Activated gamma-delta T cell treated with anti-CD3 and anti-CD28 coated beads, Interleukin-2, amount 50 U/mL, for 16 hours (primary cell): ENCODE measurements around the gene PHEX.

Experiments
- DNase-seq: peaks from one replicate; pipeline ENCODE4 v3.0.0-alpha.2; 2020; ENCODE audit warnings: low read depth

PHEX gene

DNA sequence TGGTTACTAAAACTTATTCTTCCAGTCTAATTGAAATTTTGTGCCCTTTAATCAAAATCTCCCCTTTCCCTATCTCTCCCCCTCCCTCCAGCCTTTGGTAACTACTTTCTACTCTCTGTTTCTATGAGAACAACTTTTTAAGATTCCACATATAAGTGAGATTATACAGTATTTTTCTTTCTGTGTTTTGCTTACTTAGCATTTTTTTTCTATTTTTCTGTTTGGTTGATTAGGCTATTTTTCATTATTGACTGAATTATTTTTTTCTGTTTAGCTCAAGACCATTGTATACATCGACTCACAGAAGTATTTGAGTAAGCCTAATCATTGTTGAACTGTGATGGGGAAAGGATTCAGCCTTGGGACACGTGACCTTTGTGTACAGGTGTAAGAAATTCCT lies 116.4 kb downstream of the PHEX start:
- DNase-seq, result no peak

DNA sequence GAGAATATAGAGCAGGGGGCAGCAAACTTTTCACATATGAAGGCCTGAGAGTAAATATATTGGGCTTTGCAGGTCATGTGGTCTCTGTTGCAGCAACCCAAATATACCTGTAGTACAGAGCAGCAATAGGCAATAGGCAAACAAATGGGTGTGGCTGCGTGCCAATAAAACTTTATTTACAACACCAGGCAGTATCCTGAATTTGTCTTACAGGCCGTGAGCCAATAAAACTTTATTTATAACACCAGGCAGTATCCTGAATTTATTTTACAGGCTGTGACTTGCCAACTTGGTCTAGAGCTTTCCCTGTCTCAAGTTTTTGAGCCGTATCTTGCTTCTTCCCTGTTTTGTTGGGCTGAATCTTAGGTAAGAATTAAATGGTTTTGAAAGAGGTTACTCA lies 118.2 kb downstream of the PHEX start:
- DNase-seq, result no peak

DNA sequence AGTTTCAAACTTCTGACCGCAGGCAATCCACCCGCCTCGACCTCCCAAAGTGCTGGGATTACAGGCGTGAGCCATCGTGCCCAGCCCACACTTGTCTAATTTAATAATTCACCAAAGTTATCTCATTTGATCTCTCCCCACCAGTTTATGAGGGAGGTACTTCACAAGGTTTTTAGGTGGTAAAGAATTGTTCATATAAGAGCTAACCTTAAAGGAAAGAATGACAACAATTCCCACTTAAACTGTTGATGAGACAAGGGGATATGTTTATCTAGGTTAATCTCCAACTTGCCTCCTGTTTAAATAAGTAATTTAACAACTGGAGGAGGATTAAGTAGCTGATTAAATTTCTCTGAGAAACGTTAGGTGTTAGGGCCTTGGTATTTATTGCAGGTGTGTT lies 123.0 kb downstream of the PHEX start:
- no peak for DNase-seq

DNA sequence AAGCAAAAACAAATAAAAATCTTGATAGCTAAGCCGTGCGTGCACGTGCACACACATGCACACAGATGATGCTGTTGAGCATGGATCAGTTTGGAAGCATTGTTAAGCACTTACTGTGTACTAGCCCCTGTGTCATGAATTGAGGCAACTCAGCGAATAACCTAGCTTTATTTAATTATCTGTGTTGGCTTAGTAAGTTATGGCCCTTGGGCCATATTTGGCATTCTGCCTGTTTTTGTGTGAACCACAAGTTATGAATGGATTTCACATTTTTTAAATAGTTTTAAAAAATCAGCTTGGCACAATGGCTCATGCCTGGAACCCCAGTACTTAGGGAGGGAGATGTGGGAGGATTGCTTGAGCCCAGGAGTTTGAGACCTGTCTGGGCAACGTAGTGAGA lies 126.9 kb downstream of the PHEX start:
- DNase-seq, result no peak

DNA sequence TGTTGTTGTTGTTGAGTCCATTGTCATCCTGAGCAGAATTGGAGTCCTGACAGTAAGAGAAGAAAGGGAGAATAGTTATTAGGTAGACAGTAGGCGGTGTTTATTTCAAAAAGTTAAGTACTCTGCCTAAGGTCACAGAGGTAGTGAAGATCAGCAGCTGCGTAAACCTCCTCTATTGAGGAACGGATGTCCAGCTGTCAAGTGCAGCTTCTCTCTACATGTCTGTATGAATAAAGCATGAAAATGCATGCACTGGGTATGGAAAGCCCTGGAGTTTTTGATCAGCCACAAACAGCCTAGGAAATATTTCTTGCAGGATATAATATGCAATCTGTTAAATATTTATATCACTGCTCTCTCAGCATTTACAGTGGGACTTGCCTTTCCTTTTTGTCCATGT lies 131.2 kb downstream of the PHEX start:
- DNase-seq, result no peak

DNA sequence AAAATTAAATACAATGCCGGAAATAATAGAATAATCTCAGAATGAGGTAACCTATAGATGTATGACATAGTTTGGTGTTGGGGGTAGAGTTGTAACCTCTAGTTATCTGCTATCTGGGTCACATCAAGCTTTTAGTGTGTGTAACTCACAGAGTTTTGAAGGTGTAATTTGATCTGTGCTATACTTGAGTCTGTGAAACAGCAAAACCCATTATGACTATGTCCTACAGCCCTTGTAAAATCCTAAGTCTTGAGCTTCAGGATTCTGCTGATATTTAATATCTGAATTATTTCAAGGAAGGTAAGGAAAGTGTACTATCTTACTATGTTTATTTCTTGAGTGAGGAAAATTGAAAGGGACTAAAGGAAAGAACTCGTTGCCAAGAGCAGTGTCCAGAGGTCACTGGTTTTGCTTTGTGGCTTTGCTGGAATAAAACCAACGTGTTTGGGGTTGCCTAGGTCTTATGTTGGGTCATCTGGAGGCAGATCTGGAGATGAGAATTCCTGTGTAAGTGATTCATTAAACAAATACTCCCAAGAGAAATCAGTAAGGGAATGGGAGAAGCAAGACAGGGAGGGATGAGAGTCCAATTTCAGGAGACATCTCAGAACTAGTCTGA lies 132.8 kb downstream of the PHEX start:
- DNase-seq, result no peak

DNA sequence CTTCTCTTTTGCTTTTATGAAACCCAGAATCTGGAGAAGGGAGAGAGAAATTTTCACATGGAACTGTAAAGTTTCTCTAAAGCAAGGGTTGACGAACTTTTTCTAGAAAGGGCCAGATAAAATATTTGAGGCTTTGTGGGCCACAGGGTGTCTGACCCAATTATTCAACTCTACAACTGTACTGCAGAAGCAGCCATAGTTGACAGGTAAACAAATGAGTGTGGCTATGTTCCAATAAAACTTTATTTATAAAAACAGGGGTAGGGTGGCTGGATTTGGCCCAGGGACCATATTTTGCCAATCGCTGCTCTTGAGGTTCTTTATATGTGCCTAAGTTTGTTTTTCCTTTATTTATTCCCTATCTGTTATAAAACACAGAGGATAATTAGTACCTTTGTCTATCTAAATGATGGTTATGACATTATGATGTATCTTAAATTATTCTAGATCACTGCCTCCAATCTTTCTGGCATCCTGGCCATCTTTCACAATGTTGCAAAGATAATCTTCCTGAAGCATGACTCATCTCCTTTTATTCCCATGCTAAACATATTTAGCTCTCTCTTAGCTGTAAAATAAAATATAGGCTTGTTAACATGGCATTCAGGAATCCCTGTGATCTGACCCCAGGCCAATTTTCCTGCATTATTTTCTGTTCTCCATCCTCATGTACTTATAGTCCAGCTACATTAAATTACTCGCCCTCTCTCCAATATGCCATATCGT lies 133.8 kb downstream of the PHEX start:
- no peak for DNase-seq

DNA sequence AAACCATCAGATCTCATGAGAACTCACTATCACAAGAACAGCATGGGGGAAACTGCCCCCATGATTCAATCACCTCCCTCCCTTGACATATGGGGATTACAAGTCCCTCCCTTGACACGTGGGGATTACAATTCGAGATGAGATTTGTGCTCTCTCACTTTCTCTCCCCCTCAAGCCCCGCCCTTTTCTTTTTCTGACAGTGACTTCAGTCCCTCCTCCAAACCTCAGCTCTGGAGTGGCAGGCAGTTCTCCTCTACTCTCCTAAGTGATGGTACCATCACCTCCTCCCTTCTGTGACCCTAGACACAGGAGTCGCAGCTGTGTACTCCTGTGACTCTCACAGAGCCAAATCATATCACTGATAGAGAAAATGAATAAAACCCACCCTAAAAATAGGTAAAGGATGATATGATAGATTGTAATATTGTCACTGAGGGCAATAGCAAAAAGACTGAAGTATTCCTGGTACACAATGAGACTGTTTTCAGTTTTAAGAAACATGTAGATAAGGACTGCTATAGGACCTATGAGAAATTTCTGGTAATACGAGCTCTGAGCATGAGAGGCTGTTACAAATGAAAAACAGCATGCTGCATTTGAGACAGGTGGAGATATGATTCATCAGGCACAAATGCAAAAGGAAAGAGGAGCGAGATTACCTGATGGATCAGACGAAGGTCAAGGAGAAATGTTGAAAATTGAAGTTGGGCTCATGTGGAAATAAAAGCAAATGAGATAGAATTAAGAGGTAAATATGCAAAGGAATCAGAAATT lies 139.3 kb downstream of the PHEX start:
- DNase-seq, result no peak

DNA sequence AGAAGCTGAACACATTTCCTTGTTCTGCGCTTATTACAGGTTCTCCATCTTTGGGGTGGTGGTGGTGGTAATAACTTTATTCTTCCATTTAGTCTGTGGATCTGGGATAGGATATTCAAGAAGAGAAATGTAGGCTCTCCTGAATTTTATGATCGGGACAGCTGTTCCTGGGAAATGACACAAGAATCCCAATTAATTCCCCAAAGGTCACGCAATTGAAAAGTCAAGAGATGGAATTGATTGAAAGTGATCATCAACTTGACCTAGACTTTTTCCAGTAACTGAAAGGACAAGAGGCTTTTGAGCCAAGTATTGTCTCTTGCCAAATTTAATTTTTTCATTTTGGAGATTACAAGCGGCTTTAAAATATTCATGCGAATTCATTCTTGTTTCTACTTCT lies 141.8 kb downstream of the PHEX start:
- no peak for DNase-seq

DNA sequence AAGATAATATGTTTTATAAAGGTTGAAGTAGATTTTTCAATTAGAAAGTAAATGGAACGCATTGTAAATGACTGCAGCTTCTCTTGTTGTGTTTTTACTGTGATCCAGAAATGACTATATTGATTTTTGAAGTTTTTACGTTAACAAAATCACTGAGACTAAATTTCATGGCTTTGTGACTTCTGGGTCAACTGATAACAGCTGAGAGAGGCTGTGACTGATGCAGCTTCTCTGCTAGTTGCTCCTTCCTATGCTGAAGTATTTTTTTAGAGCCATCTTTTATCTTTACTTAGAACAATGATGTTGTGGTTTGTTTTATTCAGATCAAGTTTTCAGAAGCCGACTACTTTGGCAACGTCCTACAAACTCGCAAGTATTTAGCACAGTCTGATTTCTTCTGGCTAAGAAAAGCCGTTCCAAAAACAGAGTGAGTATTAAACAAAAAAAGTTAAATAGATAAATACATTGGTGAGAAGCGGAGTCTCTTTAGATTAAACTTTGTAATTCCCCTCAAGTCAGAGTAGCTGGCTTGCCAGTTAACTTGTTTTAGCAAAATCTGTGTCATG lies 145.9 kb downstream of the PHEX start:
- DNase-seq, result no peak

DNA sequence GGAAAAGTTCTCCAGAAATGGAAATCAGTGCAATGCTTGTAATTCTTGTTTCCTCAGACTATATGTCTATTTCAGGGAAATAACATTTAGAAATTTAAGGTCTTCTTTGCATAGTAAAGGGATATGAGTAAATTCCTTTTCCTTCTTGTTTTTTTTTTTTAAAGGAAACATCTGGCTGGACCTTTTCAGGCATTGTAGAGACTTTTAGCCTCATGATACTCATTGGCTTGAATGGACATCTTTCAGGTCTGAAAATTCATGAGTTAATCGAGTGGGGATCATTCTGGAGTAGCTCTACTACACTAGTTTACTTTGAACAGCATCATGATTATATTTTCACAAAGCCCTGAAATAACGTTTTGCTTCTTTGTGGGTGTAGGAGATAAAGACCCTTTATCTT lies 152.0 kb downstream of the PHEX start:
- no peak for DNase-seq

DNA sequence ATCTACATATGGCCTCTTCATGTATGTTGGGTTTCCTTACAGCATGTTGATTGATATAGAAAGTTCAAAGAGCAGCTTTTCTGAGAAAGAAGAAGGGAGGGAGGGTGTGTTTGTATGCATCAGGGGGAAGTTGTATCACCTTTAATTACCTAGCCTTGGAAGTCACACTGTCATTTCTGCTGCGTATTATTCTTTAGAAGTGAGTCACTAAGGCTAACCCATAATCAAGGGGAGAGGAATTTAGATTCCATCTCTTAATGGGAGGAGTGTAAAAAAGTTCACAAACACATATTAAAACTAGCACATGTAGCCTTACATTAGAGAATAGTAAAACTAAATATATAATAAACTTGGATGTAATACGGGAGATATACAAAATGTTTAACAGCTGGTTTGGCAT lies 154.0 kb downstream of the PHEX start:
- no peak for DNase-seq

DNA sequence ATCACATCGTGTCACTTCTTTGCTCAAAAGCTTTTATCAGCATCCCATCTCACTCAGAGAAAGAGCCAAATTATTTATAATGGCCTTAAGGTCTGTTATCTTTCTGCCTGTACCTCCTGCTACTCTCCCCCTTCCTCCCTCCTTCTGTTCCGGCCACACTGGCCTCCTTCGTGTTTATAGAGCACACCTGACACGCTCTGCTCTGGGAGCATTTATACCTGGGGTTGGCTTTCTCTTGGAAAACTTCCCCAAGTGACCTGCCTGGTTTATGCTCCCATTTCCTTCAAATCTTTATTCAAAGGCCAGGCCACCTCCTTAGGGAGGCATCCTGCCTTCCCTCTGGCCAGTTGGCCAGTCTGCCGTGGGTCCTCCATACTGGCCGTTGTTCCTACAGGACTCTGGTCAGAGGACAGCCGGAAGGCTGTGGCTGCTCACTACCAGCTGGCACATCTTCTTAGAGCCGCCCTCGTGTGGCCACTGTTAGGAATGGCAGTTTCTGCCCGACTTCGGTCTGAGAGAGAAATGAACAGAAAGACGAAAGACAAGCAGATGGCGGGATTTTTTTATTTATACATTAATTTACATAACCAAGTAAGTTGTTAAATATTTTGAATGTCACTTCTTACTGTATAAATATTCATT lies 160.4 kb downstream of the PHEX start:
- DNase-seq, result peak; percentile 19

DNA sequence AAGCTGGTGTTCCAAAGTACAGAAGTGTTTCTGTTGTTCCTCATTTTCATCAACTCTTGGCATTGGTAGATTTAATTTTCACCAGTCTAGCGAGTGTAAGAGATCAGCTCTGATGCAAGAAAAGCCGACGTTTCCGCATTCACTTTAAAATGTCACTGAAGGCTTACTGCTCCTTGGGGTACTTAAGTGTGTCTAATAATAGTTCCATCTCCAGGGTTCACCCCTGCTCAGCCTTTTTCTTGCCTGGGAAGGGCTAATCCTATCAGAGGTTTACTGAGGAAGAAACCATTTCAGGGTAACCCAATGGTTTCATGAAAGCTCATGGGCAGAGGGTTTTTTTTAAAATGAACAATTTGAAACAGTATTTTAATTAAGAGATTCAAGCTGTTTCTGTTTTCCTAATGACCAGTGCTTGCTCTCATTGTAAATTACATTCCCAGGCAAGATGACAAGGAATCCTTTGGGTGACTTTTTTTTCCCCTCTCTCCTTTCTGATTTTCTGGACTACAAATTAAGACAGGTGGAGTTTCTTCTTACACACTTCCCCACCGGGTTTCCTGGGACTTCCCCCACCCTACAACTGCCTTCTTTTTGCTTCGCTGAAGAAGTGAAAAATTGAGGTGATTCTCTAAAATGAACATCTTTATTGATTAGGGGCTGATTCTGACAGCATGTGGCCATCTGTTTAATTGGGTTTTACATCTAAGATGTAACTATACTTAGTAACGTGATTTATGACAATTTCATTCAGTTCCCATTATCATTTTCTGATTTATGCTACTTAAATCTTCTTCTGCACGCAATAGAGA lies 161.9 kb downstream of the PHEX start:
- DNase-seq, result no peak

DNA sequence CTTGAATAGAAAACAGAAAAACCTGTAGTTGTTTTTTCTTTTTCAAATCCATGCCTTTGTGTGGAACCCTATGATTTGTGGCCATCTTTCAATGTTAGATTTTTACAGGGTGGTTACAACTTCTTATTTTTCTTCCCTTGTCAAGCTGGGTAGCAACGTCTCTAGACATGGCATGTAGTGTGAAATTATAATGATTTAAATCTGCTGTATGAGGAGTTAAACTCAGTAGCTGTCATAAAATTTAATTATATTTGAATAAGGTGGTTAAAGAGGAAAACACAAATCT lies 162.5 kb downstream of the PHEX start:
- no peak for DNase-seq

DNA sequence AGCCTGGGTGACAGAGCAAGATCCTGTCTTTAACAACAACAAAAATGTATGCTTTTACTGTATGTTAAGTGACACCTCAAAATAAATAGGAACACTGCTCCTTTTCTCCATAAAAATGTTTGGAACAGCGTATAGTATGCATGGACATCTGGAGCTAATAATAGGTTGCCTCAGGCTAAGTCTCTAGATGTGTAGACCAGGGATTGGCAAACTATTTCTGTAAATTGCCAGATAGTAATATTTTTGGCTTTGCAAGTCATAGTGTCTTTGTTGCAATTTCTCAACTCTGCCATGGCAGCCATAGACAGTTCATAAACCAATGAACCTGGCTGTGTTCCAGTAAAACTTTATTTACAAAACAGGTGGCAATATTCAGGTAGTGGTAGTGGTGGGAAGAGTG lies 164.0 kb downstream of the PHEX start:
- no peak for DNase-seq

DNA sequence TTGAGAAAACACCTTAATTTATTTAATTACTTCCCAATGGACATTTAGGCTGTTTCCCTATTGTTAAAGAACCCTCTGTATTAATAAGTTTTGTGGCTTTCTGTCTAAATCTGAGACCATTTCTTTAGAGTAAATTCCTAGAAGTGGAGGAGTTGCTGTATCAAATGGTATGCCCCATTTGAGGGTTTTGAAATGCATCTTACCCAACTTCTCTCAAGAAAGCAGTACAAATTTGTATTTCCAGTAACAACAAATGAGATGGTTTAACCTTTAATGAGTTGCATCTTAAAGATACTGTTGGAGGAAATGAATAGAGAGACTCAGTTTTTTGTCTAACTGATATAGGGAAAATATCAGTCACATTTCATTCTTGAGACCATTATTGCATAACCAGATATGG lies 170.1 kb downstream of the PHEX start:
- no peak for DNase-seq

DNA sequence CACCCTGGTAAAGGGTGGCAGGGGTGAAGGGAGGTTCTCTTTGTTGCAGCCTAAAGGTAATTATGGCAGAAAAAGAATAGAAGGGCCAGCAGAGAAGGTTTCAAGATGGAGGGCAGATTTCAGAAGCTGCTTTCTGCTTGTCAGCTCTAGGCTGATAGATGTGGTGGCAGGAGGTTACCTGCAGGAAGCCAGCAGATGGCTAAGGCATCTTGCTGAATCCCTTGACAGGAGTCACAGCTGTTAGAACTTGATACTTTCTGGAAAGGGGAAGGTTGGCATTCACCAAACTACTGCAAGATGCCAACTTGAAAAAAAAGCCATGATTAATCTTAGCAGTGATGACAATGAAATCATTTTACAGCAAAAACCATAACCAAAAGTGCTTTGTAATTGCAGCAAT lies 171.1 kb downstream of the PHEX start:
- DNase-seq, result no peak

DNA sequence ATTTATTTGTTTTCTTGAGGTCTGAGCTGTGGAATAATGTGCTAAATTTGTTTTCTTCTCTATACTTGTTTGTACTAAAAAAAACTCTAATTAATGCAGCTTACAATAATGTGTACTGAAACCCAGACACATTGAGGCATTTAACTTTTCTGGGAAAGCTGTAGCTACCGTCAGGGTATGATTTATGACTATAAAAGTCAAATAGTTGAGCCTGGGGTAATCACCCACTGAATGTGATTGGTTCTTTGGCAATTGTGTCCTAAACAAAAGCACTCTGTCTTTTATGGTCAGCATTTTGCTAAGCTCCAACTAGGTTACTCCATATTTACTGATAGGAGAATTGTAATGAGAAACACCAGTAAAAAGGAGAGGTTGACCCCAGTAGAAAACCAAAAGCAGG lies 174.7 kb downstream of the PHEX start:
- DNase-seq, result no peak

DNA sequence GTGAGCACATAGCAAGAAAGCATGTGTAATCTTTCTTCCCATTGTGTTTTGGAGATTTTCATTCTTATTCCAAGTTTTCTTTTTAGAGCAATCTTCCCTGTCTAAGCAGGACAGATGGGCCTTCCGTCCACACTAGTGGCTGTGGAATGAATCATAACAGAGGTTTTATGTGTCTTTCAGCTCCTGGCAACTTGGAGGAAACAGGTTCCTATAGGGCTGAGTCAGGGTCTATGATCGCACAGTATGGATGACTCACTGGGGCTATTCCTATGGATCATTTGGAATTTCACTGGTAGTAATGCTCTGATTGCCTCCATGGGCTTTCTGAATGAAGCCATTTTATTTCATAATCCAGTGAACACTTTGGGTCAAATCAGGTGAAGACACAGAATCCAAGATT lies 188.8 kb downstream of the PHEX start:
- DNase-seq, result no peak

DNA sequence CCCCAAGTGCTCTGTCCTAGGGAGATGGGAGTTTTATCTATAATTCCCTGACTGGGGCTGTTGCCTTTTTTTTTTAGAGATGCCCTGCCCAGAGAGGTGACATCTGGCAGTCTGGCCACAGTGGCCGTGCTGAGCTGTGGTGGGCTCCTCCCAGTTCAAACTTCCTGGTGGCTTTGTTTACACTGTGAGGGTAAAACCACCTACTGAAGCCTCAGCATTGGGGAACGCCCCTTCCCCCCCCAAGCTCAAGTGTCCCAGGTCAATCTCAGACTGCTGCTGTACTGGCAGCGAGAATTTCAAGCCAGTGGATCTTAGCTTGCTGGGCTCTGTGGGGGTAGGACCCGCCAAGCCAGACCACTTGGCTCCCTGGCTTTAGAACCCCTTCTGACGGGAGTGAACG lies 202.3 kb downstream of the PHEX start:
- no peak for DNase-seq

DNA sequence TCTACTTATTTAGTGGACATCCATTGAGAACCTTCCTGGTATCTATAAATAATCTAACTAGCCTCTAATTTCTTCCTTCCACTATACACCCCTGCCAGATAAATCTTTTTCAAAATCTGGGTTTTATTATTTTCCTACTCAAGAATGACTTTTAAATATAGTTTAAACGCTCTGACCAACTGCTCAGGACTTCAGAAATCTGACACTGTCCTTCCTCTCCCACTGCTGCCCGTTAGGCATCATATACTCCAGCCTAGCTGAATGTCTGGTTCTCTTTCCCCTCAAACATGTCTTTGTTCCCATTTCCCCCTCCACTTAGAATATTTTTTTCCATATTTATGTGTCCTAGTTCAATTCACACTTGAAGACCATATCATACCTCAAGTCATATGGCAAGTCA lies 205.4 kb downstream of the PHEX start:
- no peak for DNase-seq
